Ishikawa (cell line): ENCODE measurements around the gene PCDH9.

Source experiments
- CEBPB ChIP-seq: IDR thresholded peaks from 2 replicates; pipeline ENCODE4 v1.6.1; 2012
- CREB1 ChIP-seq: IDR thresholded peaks from 2 replicates; pipeline ENCODE4 v1.6.1; 2012; ENCODE audit warnings: low read depth
- EP300 ChIP-seq: IDR thresholded peaks from 2 replicates; pipeline ENCODE4 v1.6.1; 2012; ENCODE audit warnings: borderline replicate concordance
- MAX ChIP-seq: IDR thresholded peaks from 2 replicates; pipeline ENCODE4 v1.6.1; 2012
- RAD21 ChIP-seq: IDR thresholded peaks from 2 replicates; pipeline ENCODE4 v1.6.1; 2012; ENCODE audit warnings: low read depth
- REST ChIP-seq: IDR thresholded peaks from 2 replicates; pipeline ENCODE4 v1.6.1; 2012; ENCODE audit warnings: low read depth, mild to moderate bottlenecking
- TAF1 ChIP-seq: IDR thresholded peaks from 2 replicates; pipeline ENCODE4 v1.6.1; 2012; ENCODE audit warnings: low read depth, mild to moderate bottlenecking
- TEAD4 ChIP-seq: IDR thresholded peaks from 2 replicates; pipeline ENCODE4 v1.6.1; 2012
- USF1 ChIP-seq: IDR thresholded peaks from 2 replicates; pipeline ENCODE4 v1.6.1; 2012
- YY1 ChIP-seq: IDR thresholded peaks from 2 replicates; pipeline ENCODE4 v1.6.1; 2012; ENCODE audit warnings: low read depth

- TF ChIP-seq USF1 = no peak
- TF ChIP-seq CREB1 = no peak
- TF ChIP-seq TAF1 = no peak
- TF ChIP-seq REST = no peak
- TF ChIP-seq YY1 = no peak
- TF ChIP-seq EP300 = no peak
- TF ChIP-seq RAD21 = no peak
- TF ChIP-seq TEAD4 = no peak
- no peak for TF ChIP-seq MAX
- no peak for TF ChIP-seq CEBPB
These were observed 484.8 kb downstream of the PCDH9 start for GRCh38 chr13:66745307-66745706.
